Panc1 (cell line): ENCODE results near the gene TRNP1. TPM values are rescaled to one million over a fixed set of nuclear protein-coding genes. Genes with fewer than 3 reads are reported as not detected.

Experiments
- ATAC-seq: fragments of 200-7000 bp; cut with Tn5 transposase; 2 replicates; pipeline ENCODE4 v1.9.1; 2020; ENCODE audit warnings: mild to moderate bottlenecking, moderate library complexity
- BruUV-seq: library from RNA; stranded (reverse); fragments of 400-500 nt; replicated peaks from 2 replicates; lab custom pipeline; 2021; lab: Mats Ljungman, UMichigan
- CTCF ChIA-PET: fragments of 300-600 bp; sonication (Branson Sonifier 250); formaldehyde crosslinking; loops from one replicate; lab custom pipeline; 2022; ENCODE audit warnings: antibody characterized with exemption; lab: Charles Lee
- POLR2A ChIA-PET: fragments of 300-600 bp; sonication (Branson Sonifier 250); formaldehyde crosslinking; loops from one replicate; lab custom pipeline; 2022; ENCODE audit warnings: antibody characterized with exemption; lab: Charles Lee
- DNase-seq: peaks from one replicate; pipeline ENCODE4 v3.0.0-alpha.2; 2010; ENCODE audit warnings: low read depth, low spot score
- H3K27ac ChIP-seq: 2 replicates; pipeline ENCODE4 v1.5.1; 2011; ENCODE audit warnings: mild to moderate bottlenecking, low read length, inconsistent platforms
- H3K27me3 ChIP-seq: fragments of 200-500 bp; sonication (Bioruptor generic); 2 replicates; pipeline ENCODE4 v1.6.0; 2014; ENCODE audit warnings: low read length, inconsistent platforms; ENCODE audit not compliant: control insufficient read depth, insufficient read depth
- H3K36me3 ChIP-seq: fragments of 200-500 bp; sonication (Bioruptor generic); 2 replicates; pipeline ENCODE4 v1.5.1; 2014; ENCODE audit warnings: inconsistent platforms, mild to moderate bottlenecking, low read length, moderate library complexity; ENCODE audit not compliant: control insufficient read depth, insufficient read depth
- H3K4me1 ChIP-seq: 2 replicates; pipeline ENCODE4 v1.5.1; 2011; ENCODE audit warnings: inconsistent platforms, mild to moderate bottlenecking, low read length, moderate library complexity; ENCODE audit not compliant: control insufficient read depth, insufficient read depth
- H3K4me3 ChIP-seq, 2 experiments: 2 replicates each; pipeline ENCODE4 v1.5.1; 2011 to 2012; ENCODE audit warnings: low read depth in 2 of 2, low read length in 2 of 2, mild to moderate bottlenecking in 2 of 2, inconsistent platforms in 1 of 2, moderate library complexity in 1 of 2
- H3K9me3 ChIP-seq: fragments of 200-500 bp; sonication (Bioruptor generic); 2 replicates; pipeline ENCODE4 v1.5.1; 2014; ENCODE audit warnings: low read depth, mild to moderate bottlenecking, inconsistent platforms, low read length, moderate library complexity; ENCODE audit not compliant: control insufficient read depth, insufficient read depth
- POLR2AphosphoS5 ChIP-seq: IDR thresholded peaks from 2 replicates; pipeline ENCODE4 v1.6.1; 2012; ENCODE audit warnings: mild to moderate bottlenecking, low read depth, low read length, moderate library complexity
- REST ChIP-seq, 2 experiments: IDR thresholded peaks; 2 replicates each; pipeline ENCODE4 v1.6.1; 2011 to 2012; ENCODE audit warnings: low read depth in 2 of 2, control low read depth in 1 of 2, low read length in 1 of 2, mild to moderate bottlenecking in 1 of 2, moderate library complexity in 1 of 2; ENCODE audit not compliant: insufficient read depth in 1 of 2
- SIN3A ChIP-seq: IDR thresholded peaks from 2 replicates; pipeline ENCODE4 v1.6.1; 2012; ENCODE audit warnings: low read depth, mild to moderate bottlenecking, low read length, moderate library complexity, borderline replicate concordance; ENCODE audit not compliant: insufficient read depth
- TCF7L2 ChIP-seq: IDR thresholded peaks from 2 replicates; pipeline ENCODE4 v1.6.1; 2011; ENCODE audit warnings: mild to moderate bottlenecking, low read depth, low read length, inconsistent platforms
- in situ Hi-C: cut with HindIII; loops from 2 replicates; pipeline ENCODE4 v1.10.0; 2016; ENCODE audit warnings: low sequenced_read_pairs, low pct_unique_long_range_greater_than_20kb
- intact Hi-C: fragments of 100-400 bp; cut with micrococcal nuclease; formaldehyde crosslinking; loops from one replicate; pipeline ENCODE4 v1.10.0; 2022; ENCODE audit not compliant: unreplicated experiment
- total RNA-seq: library from RNA; stranded (reverse); gene quantifications from one replicate; pipeline ENCODE4 v1.2.1, GENCODE V29; 2021; ENCODE audit not compliant: unreplicated experiment
- TF ChIP-seq, protein P1 (sequence below): fragments of 450-650 bp; IDR thresholded peaks from 2 replicates; pipeline ENCODE4 v1.5.1; 2017; ENCODE audit warnings: mild to moderate bottlenecking

TRNP1 gene
- total RNA-seq, 1 experiment from 2014 or later, result 81.2 TPM

- Histone ChIP-seq H3K36me3 (no peaks in the 10 kb centered on the region), H3K9me3 (no peaks in the 10 kb centered on the region), H3K4me1 (no peaks in the 10 kb centered on the region), H3K4me3 (no peak overlapping the region), H3K27ac (no peak overlapping the region), H3K27me3 (no peaks in the 10 kb centered on the region)
- no peak for DNase-seq
- TF ChIP-seq POLR2AphosphoS5, result no peak
- TF ChIP-seq, protein P1, sequence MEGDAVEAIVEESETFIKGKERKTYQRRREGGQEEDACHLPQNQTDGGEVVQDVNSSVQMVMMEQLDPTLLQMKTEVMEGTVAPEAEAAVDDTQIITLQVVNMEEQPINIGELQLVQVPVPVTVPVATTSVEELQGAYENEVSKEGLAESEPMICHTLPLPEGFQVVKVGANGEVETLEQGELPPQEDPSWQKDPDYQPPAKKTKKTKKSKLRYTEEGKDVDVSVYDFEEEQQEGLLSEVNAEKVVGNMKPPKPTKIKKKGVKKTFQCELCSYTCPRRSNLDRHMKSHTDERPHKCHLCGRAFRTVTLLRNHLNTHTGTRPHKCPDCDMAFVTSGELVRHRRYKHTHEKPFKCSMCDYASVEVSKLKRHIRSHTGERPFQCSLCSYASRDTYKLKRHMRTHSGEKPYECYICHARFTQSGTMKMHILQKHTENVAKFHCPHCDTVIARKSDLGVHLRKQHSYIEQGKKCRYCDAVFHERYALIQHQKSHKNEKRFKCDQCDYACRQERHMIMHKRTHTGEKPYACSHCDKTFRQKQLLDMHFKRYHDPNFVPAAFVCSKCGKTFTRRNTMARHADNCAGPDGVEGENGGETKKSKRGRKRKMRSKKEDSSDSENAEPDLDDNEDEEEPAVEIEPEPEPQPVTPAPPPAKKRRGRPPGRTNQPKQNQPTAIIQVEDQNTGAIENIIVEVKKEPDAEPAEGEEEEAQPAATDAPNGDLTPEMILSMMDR, result no peak
- intact Hi-C loops, result no loop called here
- CTCF ChIA-PET, result interaction anchor here (0.7 to 1.5 kb wide), 4 partner anchors 11 to 539 kb away, joined by 3 to 9 read pairs (median 6); no protein-coding TSS in a partner anchor
- BruUV-seq, result no TSS peak
- peak; percentile 47; the same call in 1 of the 2 replicates for ATAC-seq
- POLR2A ChIA-PET, result interaction anchor here (0.6 kb wide), 1 partner anchor 712 kb away, joined by 7 read pairs; no protein-coding TSS in a partner anchor
- in situ Hi-C loops, result no loop called here
These were observed 39.7 kb downstream of the TRNP1 start for GRCh38 chr1:27033043-27033746.

GRCh38 chr1:27035344-27035743 lies 41.9 kb downstream of the TRNP1 start:
- no peak for TF ChIP-seq POLR2AphosphoS5
- TF ChIP-seq SIN3A, result no peak
- TF ChIP-seq, protein P1, result no peak
- TF ChIP-seq TCF7L2, result no peak
- TF ChIP-seq REST (IDR thresholded peaks at IDR 0.05; ENCODE audit: insufficient read depth in 1 of 2, low read depth in 2 of 2, low read length in 1 of 2), result no peak
- Histone ChIP-seq H3K27ac (no peak overlapping the region), H3K9me3 (no peaks in the 10 kb centered on the region), H3K4me1 (no peaks in the 10 kb centered on the region), H3K27me3 (no peaks in the 10 kb centered on the region), H3K36me3 (no peaks in the 10 kb centered on the region), H3K4me3 (no peak overlapping the region)
- POLR2A ChIA-PET, result interaction anchor here (0.6 to 0.7 kb wide), 2 partner anchors 12 to 565 kb away, joined by 3 to 8 read pairs; no protein-coding TSS in a partner anchor
- intact Hi-C loops (no loop called here), in situ Hi-C loops (no loop called here)
- BruUV-seq, result no TSS peak
- no peak for ATAC-seq
- CTCF ChIA-PET, result no interaction called here
- DNase-seq, result no peak
